ACHN (cell line): ENCODE results near the gene SCUBE1.

Experiments used
- DNase-seq: peaks from one replicate; pipeline ENCODE4 v3.0.0-alpha.2; 2015
- in situ Hi-C: cut with HindIII; loops from 2 replicates; pipeline ENCODE4 v1.10.0; 2017; ENCODE audit warnings: low sequenced_read_pairs, low pct_ligation_motif_present, low pct_unique_long_range_greater_than_20kb

SCUBE1 gene

DNA sequence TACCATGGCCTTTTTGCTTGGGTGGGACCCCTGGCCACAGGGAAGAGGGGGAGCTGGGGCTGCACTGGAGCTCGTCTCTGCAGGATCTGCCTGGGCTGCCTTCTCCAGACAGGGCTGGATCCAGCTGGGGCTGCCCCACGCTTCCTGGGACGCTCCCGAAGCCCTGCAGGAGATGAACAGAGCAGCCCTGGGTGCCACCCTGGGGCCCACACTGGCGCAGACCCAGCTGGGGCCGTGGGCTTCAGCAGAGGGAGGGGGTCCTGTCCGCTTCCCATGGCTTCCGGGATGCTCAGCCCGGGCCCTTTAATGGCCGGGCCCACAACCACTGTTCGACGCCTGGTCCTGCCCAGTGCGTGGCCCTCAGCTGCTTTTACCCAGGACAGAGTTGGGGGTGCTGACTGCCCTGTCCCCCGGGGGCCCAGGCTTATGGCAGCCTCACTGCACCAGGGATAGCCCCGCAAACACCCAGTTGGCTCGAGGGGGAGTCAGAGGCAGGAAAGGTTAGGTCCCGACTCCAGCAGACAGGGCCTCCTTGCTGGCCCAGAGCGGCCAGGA is 179.9 kb downstream of the SCUBE1 start:
- DNase-seq: no peak
- in situ Hi-C loops: no loop called here

GRCh38 chr22:43162412-43163150 is 180.6 kb downstream of the SCUBE1 start:
- DNase-seq: no peak
- in situ Hi-C loops: no loop called here

DNA sequence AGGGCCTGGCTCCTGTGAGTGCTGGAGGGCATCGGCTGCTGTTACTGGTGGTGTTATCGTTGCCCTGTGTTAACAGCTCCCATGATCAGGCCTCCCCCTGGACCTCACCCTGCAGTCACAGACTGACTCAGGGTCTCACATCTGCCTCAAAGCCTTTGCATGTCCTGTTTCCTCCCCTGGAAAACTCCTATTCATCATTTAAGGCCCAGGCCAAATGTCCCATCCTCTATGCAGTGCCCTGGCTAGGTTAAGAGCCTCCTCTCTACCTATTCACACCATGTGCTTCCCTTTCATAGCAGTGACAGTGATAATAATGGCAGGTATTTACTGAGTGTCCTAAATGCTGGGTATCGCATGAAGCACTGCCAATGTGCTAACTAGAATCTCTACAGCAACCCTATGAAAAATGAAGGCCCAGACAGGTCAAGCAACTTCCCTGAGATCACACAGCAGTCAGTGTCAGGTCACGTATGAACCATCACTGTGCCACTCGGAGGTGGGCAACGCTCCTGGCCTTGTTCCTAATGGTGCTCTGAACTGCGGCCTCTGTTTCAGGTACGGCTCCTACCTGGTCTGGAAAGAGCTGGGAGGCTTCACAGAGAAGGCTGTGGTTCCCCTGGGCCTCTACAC is 182.6 kb downstream of the SCUBE1 start:
- in situ Hi-C loops: no loop called here

GRCh38 chr22:43159484-43160178 is 183.5 kb downstream of the SCUBE1 start:
- in situ Hi-C loops: no loop called here

More for the DNA sequence above, 182.6 kb downstream of the SCUBE1 start:
- DNase-seq: no peak

DNA sequence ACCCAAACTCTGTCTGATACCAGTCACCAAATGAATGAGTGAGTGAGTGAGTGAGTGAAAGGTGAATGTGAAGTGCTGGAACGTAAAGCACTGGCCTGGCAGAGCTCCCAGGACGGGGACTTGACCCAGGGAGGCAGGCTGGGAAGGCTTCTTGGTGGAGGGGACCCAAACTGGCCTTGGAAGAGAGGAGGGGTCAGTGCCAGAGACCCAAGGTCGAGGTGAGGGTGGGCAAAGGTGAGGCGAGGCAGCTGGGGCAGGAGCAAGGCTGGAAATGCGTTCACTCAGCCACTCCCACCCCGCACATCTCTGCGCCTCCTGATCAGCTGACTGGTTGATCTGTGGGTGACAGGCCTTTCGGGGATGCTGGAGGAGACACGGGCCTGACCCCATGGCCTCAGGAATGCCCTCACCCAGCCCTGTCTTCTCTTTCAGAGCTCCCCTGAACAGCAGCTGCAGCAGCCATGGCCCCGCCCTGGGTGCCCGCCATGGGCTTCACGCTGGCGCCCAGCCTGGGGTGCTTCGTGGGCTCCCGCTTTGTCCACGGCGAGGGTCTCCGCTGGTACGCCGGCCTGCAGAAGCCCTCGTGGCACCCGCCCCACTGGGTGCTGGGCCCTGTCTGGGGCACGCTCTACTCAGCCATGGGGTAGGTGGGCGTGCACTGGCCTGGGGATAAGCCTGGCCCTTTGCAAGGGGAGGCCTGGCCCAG is 184.2 kb downstream of the SCUBE1 start:
- DNase-seq: no peak
- in situ Hi-C loops: no loop called here

More at GRCh38 chr22:43159484-43160178, 183.5 kb downstream of the SCUBE1 start:
- no peak for DNase-seq

DNA sequence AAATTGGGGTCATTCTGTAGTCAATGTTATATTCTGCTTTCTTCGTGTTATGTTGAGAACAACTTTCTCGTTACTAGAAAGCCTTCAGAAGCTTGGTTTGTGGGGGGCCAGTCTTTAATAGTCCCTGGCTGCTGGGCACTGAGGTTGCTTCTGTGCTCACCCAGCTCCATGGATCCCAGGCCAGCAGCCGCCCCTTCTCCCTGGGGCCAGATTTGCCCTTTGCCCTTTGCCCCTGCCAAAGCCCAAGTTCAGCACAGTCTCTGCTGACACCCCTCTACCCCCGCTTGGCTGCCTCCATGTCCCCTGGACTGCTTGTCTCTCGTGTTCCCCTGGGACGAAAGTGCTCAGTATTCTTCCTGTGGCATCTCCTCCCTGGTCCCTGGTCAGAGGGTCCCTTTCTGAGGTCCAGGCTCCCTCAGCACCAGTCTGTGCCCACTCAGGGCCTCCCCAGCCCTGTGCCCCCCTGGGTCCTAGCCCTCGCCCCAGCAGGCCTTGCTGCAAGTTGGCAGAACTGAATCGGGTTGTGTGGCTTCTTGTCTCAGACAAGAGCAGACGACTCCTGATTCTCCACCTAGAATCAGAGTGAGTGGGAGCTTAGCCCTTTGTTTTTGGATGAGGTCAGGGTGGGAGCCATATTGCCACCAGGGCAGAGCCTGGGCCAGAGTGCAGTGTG is 185.2 kb downstream of the SCUBE1 start:
- in situ Hi-C loops: no loop called here
- no peak for DNase-seq

DNA sequence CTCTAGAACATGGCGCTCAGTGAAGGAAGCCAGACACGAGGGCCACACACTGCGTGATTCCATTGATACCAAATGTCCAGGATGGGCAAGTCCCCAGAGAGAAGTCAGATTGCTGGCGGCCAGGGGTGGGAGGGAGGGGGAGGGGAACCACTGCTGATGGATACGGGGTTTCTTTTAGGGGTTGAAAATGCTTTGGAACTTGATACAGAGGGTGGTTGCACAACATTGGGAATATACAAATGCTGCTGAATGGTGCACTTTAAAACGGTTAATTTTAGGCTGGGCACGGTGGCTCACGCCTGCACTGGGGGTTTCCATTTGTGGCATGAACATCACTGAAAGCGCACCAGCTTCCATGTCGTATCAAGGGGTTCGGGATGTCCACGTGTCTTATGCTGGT is 186.8 kb downstream of the SCUBE1 start:
- no peak for DNase-seq
- in situ Hi-C loops: no loop called here

DNA sequence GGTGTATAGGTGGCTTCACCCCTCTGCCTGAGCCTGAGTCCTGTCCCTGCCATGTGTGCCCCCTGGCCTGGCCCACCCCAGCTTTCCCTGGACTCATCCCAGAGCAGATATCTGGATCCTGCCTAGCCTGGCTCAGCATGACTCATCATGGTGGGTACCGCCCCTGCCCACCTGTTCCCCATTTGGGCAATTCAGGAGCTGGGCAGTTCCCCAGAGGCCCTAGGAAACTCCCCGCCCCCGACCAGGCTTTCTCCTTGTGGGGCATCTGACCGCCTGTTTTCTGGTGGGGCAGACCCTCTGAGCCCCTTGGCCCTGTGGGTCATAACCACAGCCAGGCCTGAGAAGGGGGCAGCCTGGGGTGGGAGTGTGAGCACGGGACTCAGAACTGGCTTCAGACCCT is 187.4 kb downstream of the SCUBE1 start:
- in situ Hi-C loops: no loop called here
- DNase-seq: no peak

DNA sequence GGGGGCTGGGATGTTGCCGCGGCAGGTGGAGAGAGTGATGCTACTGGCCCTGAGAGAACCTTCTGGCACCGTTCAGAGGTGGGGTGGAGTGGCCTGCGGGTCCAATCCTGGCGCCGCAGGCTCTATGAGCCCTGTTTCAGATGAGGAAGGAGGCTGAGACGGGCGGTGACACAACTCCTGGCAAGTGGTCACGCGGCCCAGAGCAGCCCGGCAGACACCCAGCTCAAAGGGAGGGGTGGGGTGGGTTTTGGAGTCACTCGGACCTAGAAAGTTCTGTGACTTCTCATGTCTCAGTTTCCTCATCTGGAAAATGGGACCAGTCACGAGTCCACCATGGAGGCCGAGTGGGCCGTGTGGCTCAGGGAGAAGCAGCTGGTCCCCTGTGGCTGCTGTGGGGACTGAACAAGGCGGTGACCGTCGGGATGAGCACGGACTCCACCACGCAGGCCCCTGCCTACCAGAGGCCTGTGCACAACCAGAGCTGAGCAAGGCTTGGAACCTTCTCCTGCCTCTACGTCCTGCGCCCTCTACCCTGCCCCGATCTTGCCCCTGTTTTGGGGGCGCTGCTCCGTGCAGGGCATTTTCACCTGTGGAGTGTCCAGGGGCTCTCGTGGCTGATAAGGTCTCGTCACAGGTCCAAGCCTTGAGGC is 188.2 kb downstream of the SCUBE1 start:
- no peak for DNase-seq
- in situ Hi-C loops: no loop called here

GRCh38 chr22:43153899-43154298 is 189.3 kb downstream of the SCUBE1 start:
- in situ Hi-C loops: no loop called here
- DNase-seq: no peak

DNA sequence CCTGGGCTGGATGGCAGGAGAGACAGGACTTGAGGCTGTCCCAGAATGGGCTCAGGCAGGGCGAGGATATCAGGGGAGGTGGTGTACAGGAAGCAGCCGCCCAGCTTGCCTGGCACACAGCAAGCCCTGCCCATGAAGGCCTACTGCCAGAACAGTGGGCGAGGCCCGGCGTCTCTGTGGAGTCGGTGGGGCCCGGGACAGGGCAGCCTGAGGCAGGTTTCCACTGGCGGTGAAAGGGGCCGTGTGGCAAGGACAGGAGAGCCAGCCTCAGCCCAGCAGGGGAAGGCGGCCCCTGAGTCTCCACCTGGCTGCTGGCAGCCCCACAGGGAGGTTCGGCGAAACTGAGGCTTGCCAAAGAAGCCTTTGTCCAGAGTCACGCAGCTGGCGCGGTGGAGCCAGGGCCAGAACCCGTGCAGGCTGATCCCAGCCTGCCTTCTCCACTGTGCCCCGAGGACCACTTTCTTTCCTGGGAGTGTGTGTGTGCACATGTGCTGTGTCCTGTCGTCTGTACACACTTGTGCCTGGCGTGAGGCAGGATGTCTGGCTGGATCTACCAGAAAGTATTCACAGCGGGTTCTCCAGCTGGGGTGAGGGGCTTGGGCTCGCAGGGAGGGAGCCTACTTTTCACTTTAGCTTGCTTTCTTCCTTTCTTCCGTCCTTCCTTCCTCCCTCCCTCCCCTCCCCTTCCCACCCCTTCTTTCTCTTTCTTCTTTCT is 190.7 kb downstream of the SCUBE1 start:
- in situ Hi-C loops: no loop called here
- peak; percentile 66 for DNase-seq

- in situ Hi-C loops: no loop called here
- DNase-seq: no peak
These were observed 191.2 kb downstream of the SCUBE1 start for GRCh38 chr22:43152003-43152356.

- in situ Hi-C loops: no loop called here
- DNase-seq: peak; percentile 48
These were observed 191.7 kb downstream of the SCUBE1 start, which contains the start of gene TSPO for GRCh38 chr22:43151251-43152002. TSPO (plus strand) TSS chr22:43151559; CDS start chr22:43159239, 7,680 bp downstream.

- no peak for DNase-seq
- in situ Hi-C loops: no loop called here
These were observed 192.4 kb downstream of the SCUBE1 start for GRCh38 chr22:43150731-43151206.

DNA sequence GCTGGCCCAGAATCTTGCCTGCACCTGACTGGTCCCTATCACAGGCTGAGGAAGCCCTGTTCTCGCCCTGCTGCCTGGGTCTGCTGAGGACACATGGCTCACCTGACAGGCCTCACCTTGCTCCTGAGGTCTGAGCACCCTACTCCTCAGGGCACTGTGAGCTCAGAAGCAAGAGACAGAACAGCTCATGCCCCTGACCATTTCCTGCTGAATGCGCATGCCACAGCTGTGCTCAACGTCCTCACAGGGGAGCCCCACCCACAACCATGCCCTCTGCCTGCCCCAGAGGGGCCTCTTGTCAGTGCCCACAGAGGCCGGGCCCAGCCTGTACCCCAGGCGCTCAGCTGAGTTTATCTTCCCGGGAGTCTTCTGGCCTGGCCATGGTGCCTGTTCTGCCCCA is 194.6 kb downstream of the SCUBE1 start:
- no peak for DNase-seq
- in situ Hi-C loops: no loop called here

GRCh38 chr22:43147821-43148220 is 195.4 kb downstream of the SCUBE1 start:
- in situ Hi-C loops: no loop called here
- DNase-seq: no peak
